Stimulated activated CD4-positive, alpha-beta T cell treated with anti-CD3 and anti-CD28 coated beads, Interleukin-12 subunit alpha, Interleukin-12 subunit beta, amount 100 ng/mL, for 24 hours (primary cell): ENCODE measurements around the gene ISG20.

Experiments used
- DNase-seq, 2 experiments: peaks; one replicate each; pipeline ENCODE4 v3.0.0-alpha.2; 2020; ENCODE audit warnings: low read depth in 2 of 2

Gene ISG20

GRCh38 chr15:88688394-88688933 lies 49.6 kb downstream of the ISG20 start:
- no peak for DNase-seq

DNA sequence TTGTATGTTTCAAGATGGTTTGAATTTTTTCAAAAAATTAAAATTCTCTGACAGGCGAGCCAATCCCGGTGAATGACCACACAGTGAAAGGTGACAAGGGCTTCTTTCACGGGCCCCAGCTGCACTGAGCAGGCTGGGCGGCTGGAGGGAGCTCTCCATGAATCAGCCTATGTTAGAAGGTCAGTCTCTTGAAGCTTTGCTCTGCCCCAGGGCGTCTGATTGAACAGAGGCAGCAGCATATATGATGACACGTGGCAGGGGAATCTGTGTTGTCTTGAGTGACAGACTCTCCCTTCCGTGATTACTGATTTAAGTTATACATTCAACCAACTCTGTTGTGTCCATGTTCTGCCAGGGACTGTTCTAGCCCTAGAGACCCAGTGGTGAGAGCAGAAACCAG lies 51.5 kb downstream of the ISG20 start:
- no peak for DNase-seq

DNA sequence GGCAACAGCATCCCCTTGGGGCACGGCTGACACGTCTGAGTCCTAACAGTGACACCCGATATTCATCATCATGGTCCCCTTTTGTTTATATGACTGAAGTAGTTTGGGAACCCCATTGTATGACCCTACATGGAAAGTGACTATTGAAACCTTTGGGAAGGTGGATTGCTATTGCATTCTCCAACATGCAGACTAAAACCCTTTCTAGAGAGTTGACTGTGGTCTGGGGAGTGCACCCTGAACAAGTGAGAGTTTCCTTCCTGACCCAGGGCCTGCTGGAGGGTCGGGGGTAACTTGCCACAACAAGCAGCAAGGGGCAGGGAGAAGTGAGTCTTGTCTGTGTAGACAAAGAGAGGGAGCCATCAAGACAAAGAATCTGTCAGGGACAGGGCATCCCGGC lies 54.4 kb downstream of the ISG20 start:
- DNase-seq: no peak

- no peak for DNase-seq
These were observed 56.3 kb downstream of the ISG20 start for GRCh38 chr15:88695101-88695500.

DNA sequence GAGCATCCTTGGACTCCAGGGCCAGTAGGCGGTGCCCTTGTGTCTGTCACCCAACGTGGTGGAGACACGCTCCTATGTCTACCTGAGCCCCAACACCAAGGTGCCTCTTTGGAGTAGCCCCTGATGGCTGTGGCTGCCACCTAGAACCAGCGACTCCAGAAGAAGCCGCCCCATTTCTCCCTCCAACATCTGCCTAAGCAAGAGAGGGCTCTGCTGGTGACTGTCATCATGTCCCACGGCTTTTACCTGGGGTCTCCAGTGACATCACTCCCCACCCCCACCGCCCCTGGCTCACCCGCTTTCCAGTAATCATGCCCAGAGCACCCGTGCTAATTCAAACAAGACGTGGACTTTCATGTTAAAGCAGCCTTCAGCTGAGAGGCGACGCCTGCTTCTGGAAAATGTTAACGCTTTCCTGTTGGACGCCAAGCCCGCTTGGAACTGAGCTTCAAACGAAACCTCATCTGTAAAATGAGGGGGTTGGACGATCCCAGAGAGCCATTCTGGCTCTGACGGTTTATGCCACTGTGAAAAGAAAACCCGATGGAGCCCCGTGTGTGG lies 57.0 kb downstream of the ISG20 start:
- DNase-seq: no peak

DNA sequence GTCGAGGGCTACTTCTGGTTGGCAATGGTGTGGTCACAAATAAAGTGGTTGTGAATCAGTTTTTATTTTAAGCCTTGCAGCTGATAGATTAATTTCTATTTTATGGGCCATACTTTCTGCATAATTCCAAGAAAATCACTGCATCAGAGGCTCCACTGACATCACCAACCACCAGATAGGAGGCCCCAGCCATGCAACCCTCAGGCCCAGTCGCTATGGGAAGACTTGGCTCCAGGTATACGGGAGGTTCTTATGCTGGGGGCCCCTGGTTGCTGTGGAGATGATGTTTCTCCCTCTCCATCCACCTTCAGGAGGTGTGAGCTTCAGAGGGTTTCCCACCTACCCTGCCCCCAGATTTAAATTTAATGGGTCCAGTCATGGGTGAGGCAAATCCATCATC lies 57.4 kb downstream of the ISG20 start:
- DNase-seq: no peak

GRCh38 chr15:88697276-88697675 lies 58.5 kb downstream of the ISG20 start:
- DNase-seq: no peak

GRCh38 chr15:88699861-88700260 lies 61.0 kb downstream of the ISG20 start:
- no peak for DNase-seq

- no peak for DNase-seq
These were observed 61.9 kb downstream of the ISG20 start for GRCh38 chr15:88700716-88701115.

- DNase-seq: no peak
These were observed 62.8 kb downstream of the ISG20 start for GRCh38 chr15:88701561-88702095.

GRCh38 chr15:88702983-88703382 lies 64.2 kb downstream of the ISG20 start:
- no peak for DNase-seq

- no peak for DNase-seq
These were observed 64.7 kb downstream of the ISG20 start for GRCh38 chr15:88703533-88703932.

DNA sequence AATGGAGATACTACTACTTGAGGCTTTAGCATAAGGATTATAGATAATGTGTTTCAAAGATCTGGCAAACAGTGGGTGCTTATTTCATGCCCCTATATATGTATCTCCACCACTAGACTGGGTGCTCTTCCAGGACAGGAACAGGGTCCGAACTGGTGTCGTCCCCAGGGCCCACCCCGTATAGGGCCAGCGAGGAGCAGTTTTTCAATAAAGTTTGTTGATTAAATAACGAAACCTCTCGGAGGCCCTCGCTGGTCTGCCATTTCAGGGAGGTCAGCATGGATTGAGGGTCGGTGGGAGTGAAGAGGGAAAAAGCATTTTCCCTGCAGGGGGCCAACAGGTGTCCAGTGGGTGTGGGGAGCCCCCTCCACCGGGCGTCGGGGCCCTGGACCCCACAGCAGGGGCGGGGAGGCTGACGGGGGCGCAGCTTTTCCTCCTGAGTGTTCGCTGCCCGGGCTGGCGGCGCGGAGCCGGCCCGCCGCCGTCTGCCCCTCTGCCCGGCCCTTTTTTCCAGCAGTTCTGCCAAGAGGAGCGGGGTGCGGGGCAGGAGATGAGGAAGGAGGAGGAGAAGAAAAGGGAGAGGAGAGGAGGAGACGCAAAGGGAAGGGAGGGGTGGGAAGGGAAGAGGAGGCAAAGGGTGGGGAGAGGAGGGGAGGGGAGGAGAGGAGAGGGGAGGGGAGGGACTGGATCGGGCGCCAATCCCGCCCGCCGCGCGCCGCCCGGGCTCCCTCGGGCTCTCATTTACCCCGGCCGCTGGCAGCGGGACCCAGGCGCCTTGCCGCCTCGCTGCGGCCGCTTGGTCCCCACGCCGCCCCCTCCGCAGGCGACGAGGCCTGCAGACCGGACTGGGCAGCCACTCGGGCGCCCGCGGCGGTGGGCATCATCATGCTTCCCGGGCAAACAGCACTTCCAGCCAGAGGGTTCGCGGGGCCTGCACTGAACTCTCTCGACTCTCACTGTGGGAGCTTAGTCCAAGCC lies 66.3 kb downstream of the ISG20 start:
- DNase-seq: no peak

- DNase-seq: no peak
These were observed 67.0 kb downstream of the ISG20 start for GRCh38 chr15:88705769-88706165.
